GM12873 (cell line): Measurements from ENCODE around the gene CASZ1.

Source experiments
- CTCF ChIP-seq: IDR thresholded peaks from 2 replicates; pipeline ENCODE4 v1.5.1; 2012; ENCODE audit warnings: low read depth, mild to moderate bottlenecking, moderate library complexity, low read length, control low read depth; ENCODE audit not compliant: insufficient read depth; ENCODE audit errors: missing control alignments

Gene CASZ1

GRCh38 chr1:10707208-10707607 lies 89.2 kb downstream of the CASZ1 start:
- no peak for TF ChIP-seq CTCF

GRCh38 chr1:10706376-10706913 lies 90.0 kb downstream of the CASZ1 start:
- TF ChIP-seq CTCF = no peak

- TF ChIP-seq CTCF = no peak
Observed at GRCh38 chr1:10705953-10706352, 90.5 kb downstream of the CASZ1 start.

- no peak for TF ChIP-seq CTCF
Observed at GRCh38 chr1:10704368-10704882, 92.0 kb downstream of the CASZ1 start.

GRCh38 chr1:10703702-10704101 lies 92.7 kb downstream of the CASZ1 start:
- TF ChIP-seq CTCF = no peak

- TF ChIP-seq CTCF = no peak
Observed at GRCh38 chr1:10701145-10701544, 95.3 kb downstream of the CASZ1 start.

GRCh38 chr1:10699470-10699835 lies 97.0 kb downstream of the CASZ1 start:
- TF ChIP-seq CTCF = no peak
